Endothelial cell of umbilical vein (primary cell): ENCODE measurements around the gene GAS1. TPM values are rescaled to one million over a fixed set of nuclear protein-coding genes. Genes with fewer than 3 reads are reported as not detected.

Source experiments
- BruUV-seq: library from RNA; stranded (reverse); fragments of 400-500 nt; replicated peaks from 2 replicates; lab custom pipeline; 2021; lab: Mats Ljungman, UMichigan
- CTCF ChIA-PET: fragments of 300-600, 350-600 bp; sonication (Branson Sonifier 250); formaldehyde crosslinking; loops from one replicate; lab custom pipeline; 2021; ENCODE audit warnings: antibody characterized with exemption, inconsistent platforms; lab: Charles Lee
- POLR2A ChIA-PET: fragments of 300-600, 350-600 bp; sonication (Branson Sonifier 250); formaldehyde crosslinking; loops from one replicate; lab custom pipeline; 2021; ENCODE audit warnings: antibody characterized with exemption, inconsistent platforms; lab: Charles Lee
- DNase-seq: peaks from one replicate; pipeline ENCODE4 v3.0.0-alpha.2; 2011; ENCODE audit warnings: low read depth, low spot score
- FAIRE-seq: peaks from 2 replicates; lab custom pipeline; 2011; peaks lifted over from hg19 to GRCh38; lab: Jason Lieb, UNC
- H2AFZ ChIP-seq: 2 replicates; pipeline ENCODE4 v1.6.0; 2012; ENCODE audit warnings: low read depth, low read length, control low read depth, inconsistent platforms
- H3K27ac ChIP-seq: 2 replicates; pipeline ENCODE4 v1.5.1; 2011; ENCODE audit warnings: low read depth, mild to moderate bottlenecking, control low read depth, low read length, moderate library complexity; ENCODE audit not compliant: insufficient read depth
- H3K27me3 ChIP-seq, 2 experiments: 2 replicates each; pipeline versions ENCODE4 v1.6.0 to v1.6.1; 2011; ENCODE audit warnings: low read length in 2 of 2, mixed read lengths in 1 of 2; ENCODE audit not compliant: control insufficient read depth in 2 of 2, insufficient read depth in 2 of 2
- H3K36me3 ChIP-seq, 2 experiments: 2 replicates in 1 of 2; 3 replicates in 1 of 2; pipeline ENCODE4 v1.5.1; 2011; ENCODE audit warnings: low read length in 2 of 2, mild to moderate bottlenecking in 1 of 2, moderate library complexity in 1 of 2; ENCODE audit not compliant: control insufficient read depth in 2 of 2, insufficient read depth in 2 of 2; ENCODE audit errors: extremely low read depth in 1 of 2
- H3K4me1 ChIP-seq: 3 replicates; pipeline ENCODE4 v1.5.1; 2011; ENCODE audit warnings: mild to moderate bottlenecking, low read length; ENCODE audit not compliant: control insufficient read depth, insufficient read depth; ENCODE audit errors: extremely low read depth
- H3K4me2 ChIP-seq: 2 replicates; pipeline ENCODE4 v1.6.1; 2011; ENCODE audit warnings: low read length, control low read depth, mixed read lengths; ENCODE audit not compliant: insufficient read depth
- H3K4me3 ChIP-seq, 3 experiments: fragments of 200-600 bp in 1 of 3; sonication (generic), shearing (Covaris generic) in 1 of 3; replicated peaks in 1 of 3; 2 replicates each; pipeline ENCODE4 v1.5.1; 2011 to 2016; ENCODE audit warnings: control low read depth in 3 of 3, low read length in 3 of 3, mild to moderate bottlenecking in 2 of 3, inconsistent platforms in 1 of 3, low read depth in 1 of 3, moderate library complexity in 1 of 3; ENCODE audit not compliant: insufficient read depth in 1 of 3
- H3K79me2 ChIP-seq: 2 replicates; pipeline ENCODE4 v1.6.0; 2012; ENCODE audit warnings: low read length, inconsistent platforms; ENCODE audit not compliant: control insufficient read depth, insufficient read depth
- H3K9ac ChIP-seq: replicated peaks from 2 replicates; pipeline ENCODE3; 2011; ENCODE audit warnings: low read length, control low read depth; ENCODE audit not compliant: insufficient read depth; ENCODE audit errors: extremely low read depth
- H3K9me1 ChIP-seq: replicated peaks from 3 replicates; pipeline ENCODE4 v1.6.0; 2011; ENCODE audit warnings: mild to moderate bottlenecking, low read length; ENCODE audit not compliant: control insufficient read depth, insufficient read depth; ENCODE audit errors: extremely low read depth
- H3K9me3 ChIP-seq: replicated peaks from 2 replicates; pipeline ENCODE4 v1.5.1; 2012; ENCODE audit warnings: low read length, inconsistent platforms; ENCODE audit not compliant: control insufficient read depth, insufficient read depth
- H4K20me1 ChIP-seq: replicated peaks from 2 replicates; pipeline ENCODE3; 2011; ENCODE audit warnings: mild to moderate bottlenecking, low read length; ENCODE audit not compliant: control insufficient read depth, insufficient read depth; ENCODE audit errors: extremely low read depth
- EZH2 ChIP-seq: IDR thresholded peaks from 2 replicates; pipeline ENCODE4 v1.6.1; 2012; ENCODE audit warnings: borderline replicate concordance, low read depth, mild to moderate bottlenecking, moderate library complexity, low read length, inconsistent platforms; ENCODE audit not compliant: severe bottlenecking
- FOS ChIP-seq: IDR thresholded peaks from 2 replicates; pipeline ENCODE4 v1.6.1; 2011; ENCODE audit warnings: mild to moderate bottlenecking, low read length, moderate library complexity, borderline replicate concordance; ENCODE audit not compliant: insufficient read depth
- GATA2 ChIP-seq: IDR thresholded peaks from 2 replicates; pipeline ENCODE4 v1.7.0; 2011; ENCODE audit warnings: low read depth, mild to moderate bottlenecking, moderate library complexity, mixed read lengths, low read length; ENCODE audit not compliant: insufficient read length, insufficient read depth
- JUN ChIP-seq: IDR thresholded peaks from 2 replicates; pipeline ENCODE4 v1.6.1; 2011; ENCODE audit warnings: borderline replicate concordance, low read depth; ENCODE audit not compliant: insufficient read length, insufficient read depth
- MAX ChIP-seq: IDR thresholded peaks from 2 replicates; pipeline ENCODE4 v1.6.1; 2011; ENCODE audit not compliant: insufficient read depth, insufficient read length
- MYC ChIP-seq: IDR thresholded peaks from one replicate; pipeline ENCODE4 v1.6.1; 2011; ENCODE audit warnings: mild to moderate bottlenecking, low read depth, low read length
- POLR2A ChIP-seq: IDR thresholded peaks from 2 replicates; pipeline ENCODE4 v1.6.1; 2012; ENCODE audit warnings: low read depth, mild to moderate bottlenecking, control low read depth, low read length
- POLR2AphosphoS5 ChIP-seq: IDR thresholded peaks from 2 replicates; pipeline ENCODE4 v1.6.1; 2012; ENCODE audit warnings: low read depth, mild to moderate bottlenecking, control low read depth, low read length, moderate library complexity; ENCODE audit not compliant: insufficient read depth
- dilution Hi-C: fragments of 300-500 bp; cut with MboI; formaldehyde crosslinking; loops from one replicate; pipeline ENCODE4 v1.15.0; 2019; ENCODE audit warnings: low sequenced_read_pairs; ENCODE audit not compliant: extremely low pct_ligation_motif_present
- intact Hi-C: fragments of 100-400 bp; cut with micrococcal nuclease; formaldehyde crosslinking; loops from one replicate; pipeline ENCODE4 v1.10.0; 2022
- polyA plus RNA-seq, 4 experiments: library from polyadenylated mRNA; depleted of rRNA in 3 of 4; stranded (reverse) in 3 of 4; unstranded in 1 of 4; fragments of >200 nt; gene quantifications; 2 replicates each; pipeline versions ENCODE4 v1.2.1 to v1.2.3, GENCODE V29; 2011 to 2012; ENCODE audit warnings: missing spikeins in 1 of 4
- total RNA-seq: library from RNA; stranded (reverse); gene quantifications from 2 replicates; pipeline ENCODE4 v1.2.3, GENCODE V29; 2021
- TF ChIP-seq, protein P1 (sequence below), 2 donors: IDR thresholded peaks; 1 replicate in 1 of 2; 2 replicates in 1 of 2; pipeline ENCODE4 v1.5.1; 2011; ENCODE audit warnings: low read length in 2 of 2, mild to moderate bottlenecking in 2 of 2, moderate library complexity in 2 of 2, control low read depth in 1 of 2, inconsistent platforms in 1 of 2, low read depth in 1 of 2; ENCODE audit not compliant: insufficient read depth in 1 of 2; ENCODE audit errors: extremely low read depth in 1 of 2

The GAS1 gene
- total and polyA plus RNA-seq, 2 donors (not counting 3 experiments of a cell fraction or from before 2014, with no cell fraction given): 0.06 to 0.15 TPM

DNA sequence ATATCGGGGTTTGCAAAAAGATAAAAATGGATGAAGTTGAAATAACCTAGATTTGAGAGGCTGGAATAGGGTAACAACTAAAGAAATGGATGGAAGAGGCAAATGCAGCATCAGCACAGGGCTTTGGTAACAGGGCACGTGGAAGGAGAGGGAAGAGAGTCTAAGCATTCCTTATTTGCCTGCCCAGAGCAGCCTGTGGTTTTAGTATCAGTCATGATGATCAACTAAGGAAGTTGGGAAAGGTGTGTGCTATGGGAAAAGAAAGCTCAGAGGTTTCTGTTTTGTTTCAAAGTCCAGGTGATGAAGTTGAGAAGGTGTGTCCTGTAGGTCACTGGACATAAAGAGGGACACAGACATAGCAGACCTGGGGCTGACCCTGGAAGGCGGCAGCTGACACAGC, 28.8 kb downstream of the GAS1 start:
- Histone ChIP-seq H3K4me2 (no peak overlapping the region), H3K27ac (no peak overlapping the region), H3K79me2 (no peaks in the 10 kb centered on the region), H3K4me1 (no peaks in the 10 kb centered on the region), H3K4me3 (no peak overlapping the region), H3K9ac (no peak overlapping the region), H4K20me1 (no peaks in the 10 kb centered on the region), H2AFZ (no peak overlapping the region), H3K36me3 (no peaks in the 10 kb centered on the region), H3K9me1 (no peaks in the 10 kb centered on the region), H3K27me3 (no peaks in the 10 kb centered on the region), H3K9me3 (no peaks in the 10 kb centered on the region)
- ChIA-PET CTCF (no interaction called here), POLR2A (no interaction called here)
- no peak for FAIRE-seq
- DNase-seq: no peak
- BruUV-seq: no TSS peak
- TF ChIP-seq EZH2 (no peak), JUN (no peak)
- TF ChIP-seq, protein P1, sequence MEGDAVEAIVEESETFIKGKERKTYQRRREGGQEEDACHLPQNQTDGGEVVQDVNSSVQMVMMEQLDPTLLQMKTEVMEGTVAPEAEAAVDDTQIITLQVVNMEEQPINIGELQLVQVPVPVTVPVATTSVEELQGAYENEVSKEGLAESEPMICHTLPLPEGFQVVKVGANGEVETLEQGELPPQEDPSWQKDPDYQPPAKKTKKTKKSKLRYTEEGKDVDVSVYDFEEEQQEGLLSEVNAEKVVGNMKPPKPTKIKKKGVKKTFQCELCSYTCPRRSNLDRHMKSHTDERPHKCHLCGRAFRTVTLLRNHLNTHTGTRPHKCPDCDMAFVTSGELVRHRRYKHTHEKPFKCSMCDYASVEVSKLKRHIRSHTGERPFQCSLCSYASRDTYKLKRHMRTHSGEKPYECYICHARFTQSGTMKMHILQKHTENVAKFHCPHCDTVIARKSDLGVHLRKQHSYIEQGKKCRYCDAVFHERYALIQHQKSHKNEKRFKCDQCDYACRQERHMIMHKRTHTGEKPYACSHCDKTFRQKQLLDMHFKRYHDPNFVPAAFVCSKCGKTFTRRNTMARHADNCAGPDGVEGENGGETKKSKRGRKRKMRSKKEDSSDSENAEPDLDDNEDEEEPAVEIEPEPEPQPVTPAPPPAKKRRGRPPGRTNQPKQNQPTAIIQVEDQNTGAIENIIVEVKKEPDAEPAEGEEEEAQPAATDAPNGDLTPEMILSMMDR (IDR thresholded peaks at IDR 0.05; ENCODE audit: extremely low read depth in 1 of 2, insufficient read depth in 1 of 2, low read depth in 1 of 2, low read length in 2 of 2): no peak
- dilution Hi-C loops: no loop called here
- intact Hi-C loops: no loop called here

DNA sequence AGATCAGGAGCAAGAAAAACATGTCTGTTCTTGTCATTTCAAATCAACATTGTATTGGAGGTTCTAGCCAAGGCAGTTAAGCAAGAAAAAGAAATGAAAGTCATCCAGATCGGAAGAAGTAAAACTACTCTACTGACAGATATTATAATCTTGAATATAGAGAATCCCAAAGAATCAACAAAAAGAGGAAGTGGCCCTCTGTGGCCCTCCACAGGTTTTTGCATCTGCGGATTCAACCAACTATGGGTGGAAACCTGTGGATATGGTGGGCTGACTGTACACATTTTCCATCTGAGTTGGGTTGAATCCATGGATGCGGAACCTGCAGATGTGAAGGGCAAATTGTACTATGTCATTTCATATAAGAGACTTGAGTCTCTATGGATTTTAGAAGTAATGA, 35.1 kb downstream of the GAS1 start:
- Histone ChIP-seq H3K9me3 (no peaks in the 10 kb centered on the region), H3K4me3 (no peak overlapping the region), H2AFZ (no peak overlapping the region), H3K4me2 (no peak overlapping the region), H3K27me3 (no peaks in the 10 kb centered on the region), H3K4me1 (no peaks in the 10 kb centered on the region), H3K79me2 (no peaks in the 10 kb centered on the region), H3K9ac (no peak overlapping the region), H4K20me1 (no peaks in the 10 kb centered on the region), H3K36me3 (no peaks in the 10 kb centered on the region), H3K9me1 (no peaks in the 10 kb centered on the region), H3K27ac (no peak overlapping the region)
- BruUV-seq: no TSS peak
- intact Hi-C loops (no loop called here), dilution Hi-C loops (no loop called here)
- DNase-seq: no peak
- ChIA-PET CTCF (no interaction called here), POLR2A (no interaction called here)
- TF ChIP-seq POLR2AphosphoS5 (no peak), MYC (no peak), JUN (no peak), GATA2 (no peak), POLR2A (no peak), MAX (no peak), FOS (no peak), EZH2 (no peak)
- TF ChIP-seq, protein P1 (IDR thresholded peaks at IDR 0.05; ENCODE audit: extremely low read depth in 1 of 2, insufficient read depth in 1 of 2, low read depth in 1 of 2, low read length in 2 of 2): no peak
- FAIRE-seq: no peak
